Stimulated activated CD4-positive, alpha-beta T cell treated with anti-CD3 and anti-CD28 coated beads, TNF-alpha, amount 100 ng/mL, for 48 hours (primary cell): ENCODE results near the gene FOXN1.
"Not testable (repeated sequence)": the region's sequence is repeated elsewhere in the genome, so short reads cannot be mapped to it uniquely, and the experiment has no call there.

Source experiments
- DNase-seq, 3 donors: peaks; one replicate each; pipeline ENCODE4 v3.0.0-alpha.2; 2020; ENCODE audit warnings: low read depth in 3 of 3

Gene FOXN1

DNA sequence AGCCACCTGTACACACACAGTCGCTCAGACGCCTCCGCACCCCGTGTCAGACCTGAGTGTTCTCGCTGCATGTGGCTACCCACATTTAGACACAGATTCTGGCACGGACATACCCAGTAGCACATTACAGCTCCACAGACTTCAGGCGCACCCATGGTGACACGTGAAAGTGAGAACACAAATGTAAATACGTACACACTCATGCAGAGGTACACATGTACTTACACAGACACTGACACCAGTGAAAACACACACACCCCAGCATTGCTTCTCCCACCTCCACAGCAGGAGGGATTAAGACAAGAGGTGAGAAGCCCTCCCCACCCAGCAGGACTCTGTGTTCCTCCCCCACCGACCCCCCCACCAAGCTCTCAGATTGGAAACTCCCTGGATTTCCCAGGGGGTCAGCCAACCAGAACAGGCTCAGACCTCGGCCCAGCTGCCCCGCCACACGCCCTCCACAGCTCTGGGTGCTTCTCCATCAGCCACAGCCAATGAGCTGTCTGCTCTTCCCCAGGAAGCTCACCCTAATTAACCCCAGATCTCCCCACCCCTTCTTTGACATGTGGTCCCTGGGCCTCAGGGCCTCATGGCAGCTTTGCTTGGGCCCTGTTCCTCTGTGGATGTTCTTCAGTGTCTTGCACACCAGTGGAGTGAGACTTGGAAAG is 5.3 kb upstream of the FOXN1 start:
- no peak for DNase-seq

DNA sequence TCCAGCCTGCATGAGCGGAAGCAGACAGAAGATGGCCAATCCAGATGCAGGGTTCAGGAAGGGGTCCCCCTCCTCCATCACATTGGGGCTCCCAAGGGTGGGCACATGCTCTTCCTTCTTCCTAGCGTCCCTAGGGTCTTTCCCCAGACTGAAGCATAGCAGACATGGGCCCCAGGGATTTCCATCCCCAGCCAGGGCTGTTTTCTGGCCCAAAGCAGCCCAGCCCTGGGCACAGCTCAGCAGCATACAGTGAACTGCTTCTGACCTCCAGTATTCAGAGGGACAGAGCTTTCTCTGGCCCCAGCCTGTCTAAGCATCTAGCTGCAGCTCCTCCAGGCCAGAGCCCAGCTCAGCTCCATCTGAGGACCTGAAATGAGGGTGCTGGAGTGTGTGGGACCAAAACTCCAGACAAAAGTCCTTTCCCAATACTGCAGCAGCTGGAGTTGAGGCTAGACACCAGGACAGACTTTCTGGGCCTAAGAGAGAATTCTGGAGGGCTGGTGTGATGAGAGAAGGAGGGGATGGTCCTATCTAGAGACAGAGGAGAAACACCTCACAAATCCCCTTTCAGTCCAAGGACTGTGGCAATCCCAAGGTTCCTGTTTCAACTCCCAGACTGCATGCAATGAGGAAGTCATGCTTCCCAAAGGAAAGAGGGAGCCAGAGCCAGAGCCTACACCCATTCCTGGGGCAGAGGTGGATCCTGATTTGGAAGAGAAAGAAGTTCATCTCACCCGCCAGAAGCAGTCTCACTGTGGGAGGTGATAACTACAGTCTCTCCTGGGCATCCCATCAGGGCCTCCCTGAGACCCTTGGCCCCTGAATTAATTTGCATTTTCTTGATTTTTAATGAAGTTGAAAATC is 4.5 kb upstream of the FOXN1 start:
- no peak for DNase-seq

DNA sequence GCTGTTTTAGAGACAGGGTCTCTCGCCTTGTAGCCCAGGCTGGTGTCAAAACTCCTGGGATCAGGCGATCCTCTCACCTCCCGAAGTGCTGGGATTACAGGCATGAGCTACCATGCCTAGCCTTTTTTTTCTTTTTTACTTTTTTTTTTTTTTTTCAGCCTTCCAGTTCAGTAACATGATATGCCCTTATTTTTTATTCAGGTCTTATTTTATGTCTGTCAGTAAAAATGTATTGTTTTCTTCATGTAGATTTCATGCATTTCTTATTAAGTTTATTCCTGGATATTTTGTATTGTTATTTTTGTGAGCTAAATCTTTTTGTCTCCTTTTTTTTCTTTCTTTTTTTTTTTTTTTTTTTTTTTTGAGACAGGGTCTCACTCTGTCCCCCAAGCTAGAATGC is 2.7 kb upstream of the FOXN1 start:
- no peak for DNase-seq

DNA sequence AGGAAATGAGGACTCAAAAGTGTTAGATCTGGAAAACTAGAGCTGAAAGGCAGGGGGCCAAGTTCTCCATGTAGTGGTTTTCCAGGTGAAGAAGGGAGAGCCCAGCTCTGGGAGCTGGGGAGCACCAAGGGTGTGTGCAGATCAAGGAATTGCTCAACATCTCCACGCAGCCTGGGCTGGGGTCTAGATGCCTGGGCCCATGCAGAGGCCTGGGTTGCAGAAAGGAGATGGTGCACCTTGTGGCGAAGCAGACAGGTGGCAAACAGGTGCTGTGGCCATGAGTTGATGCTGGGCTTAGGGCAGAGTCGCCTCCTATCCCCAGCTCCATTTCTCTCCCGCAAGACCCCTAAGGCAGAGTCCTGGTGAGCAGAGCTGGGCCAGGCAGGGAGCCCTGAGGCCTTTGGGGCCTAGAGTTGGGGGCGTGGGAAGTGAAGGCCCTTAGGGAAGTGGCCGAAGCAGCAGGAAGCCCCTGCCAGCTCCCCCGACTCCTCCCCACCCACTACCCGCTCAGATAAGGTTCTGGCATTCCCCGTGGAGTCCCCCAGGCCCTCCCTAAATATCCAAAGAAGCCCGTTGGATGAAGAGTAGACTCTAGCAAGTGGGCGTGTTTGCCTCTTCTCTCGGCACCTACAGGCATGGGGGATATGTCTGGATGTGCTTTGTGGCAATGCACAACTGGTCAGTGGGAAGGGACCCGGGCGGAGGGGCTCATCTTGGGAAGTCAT is 777 bp downstream of the FOXN1 start:
- DNase-seq = no peak

DNA sequence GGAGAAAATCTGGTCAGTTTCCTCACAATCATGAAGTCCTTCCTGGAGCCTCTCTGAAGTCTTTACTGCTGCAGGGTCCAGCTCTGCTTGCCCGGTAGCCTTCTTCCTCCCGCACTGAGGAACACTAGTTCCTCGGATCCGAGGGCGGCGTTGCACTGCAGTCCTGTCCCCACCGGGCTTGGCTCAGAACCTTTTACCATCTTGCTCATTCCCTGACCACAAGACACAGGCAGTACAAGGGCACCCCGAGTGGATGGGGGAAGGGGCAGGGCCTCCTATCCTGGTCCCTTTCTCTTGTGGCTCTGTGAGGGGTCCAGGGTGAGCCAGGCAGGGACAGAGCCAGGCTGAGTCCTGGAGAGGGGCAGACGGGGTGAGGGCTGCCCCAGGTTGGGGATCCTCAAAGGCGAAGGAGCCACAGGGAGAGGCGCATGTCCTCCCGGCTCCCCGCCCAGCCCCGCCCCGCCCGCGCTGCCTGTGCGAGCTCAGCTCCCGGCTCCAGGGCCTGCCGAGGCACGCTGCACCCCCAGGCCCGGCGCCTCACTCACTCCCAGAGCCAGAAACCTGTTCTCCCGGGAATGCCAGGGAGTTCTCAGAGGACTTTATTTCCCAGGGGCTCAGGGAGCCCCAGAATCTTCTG is 1.5 kb downstream of the FOXN1 start:
- no peak for DNase-seq

DNA sequence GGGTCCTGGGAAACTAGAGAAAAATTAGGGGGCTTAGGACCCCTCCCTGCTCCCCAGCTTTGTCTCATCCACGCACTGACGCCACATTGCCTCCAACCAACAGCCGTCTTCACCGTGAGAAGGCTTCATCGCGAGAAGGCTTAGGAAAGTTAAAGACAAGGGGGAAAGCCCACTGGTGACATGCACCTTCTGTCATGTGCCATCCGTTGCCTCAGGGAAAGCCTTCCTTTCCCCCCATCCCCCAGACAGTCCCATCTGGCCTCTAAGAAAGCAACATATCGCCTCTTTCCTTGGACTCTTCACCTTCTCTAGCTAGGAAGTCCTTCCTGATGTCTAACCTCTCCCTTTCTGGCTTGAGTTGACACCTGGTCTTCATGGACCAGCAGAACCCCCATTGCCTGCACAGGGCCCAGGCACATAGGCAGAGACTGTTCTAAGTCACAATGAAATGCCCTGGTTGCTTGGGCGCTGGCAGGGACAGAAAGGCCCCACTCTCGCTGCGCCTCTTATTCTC is 2.1 kb downstream of the FOXN1 start:
- no peak for DNase-seq

DNA sequence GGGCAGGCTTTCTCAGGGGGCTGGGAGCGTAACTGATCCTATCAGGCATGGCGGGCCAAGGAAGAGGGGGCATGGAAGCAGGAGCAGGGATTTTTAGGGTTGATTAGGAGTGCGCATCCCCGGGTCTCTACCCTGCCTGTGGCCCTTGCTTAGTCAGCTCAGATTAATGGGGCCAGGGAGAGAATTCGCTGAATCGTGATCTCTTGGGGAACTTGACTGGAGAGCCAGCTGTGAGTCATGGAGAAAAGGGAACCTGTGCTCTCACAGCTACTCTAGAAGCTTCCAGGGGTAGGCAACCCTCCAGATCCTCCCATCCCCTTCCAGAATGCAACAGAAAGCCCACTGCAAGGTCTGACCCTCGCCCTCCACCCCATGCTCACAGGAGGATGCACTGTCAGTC is 3.6 kb downstream of the FOXN1 start:
- no peak for DNase-seq

DNA sequence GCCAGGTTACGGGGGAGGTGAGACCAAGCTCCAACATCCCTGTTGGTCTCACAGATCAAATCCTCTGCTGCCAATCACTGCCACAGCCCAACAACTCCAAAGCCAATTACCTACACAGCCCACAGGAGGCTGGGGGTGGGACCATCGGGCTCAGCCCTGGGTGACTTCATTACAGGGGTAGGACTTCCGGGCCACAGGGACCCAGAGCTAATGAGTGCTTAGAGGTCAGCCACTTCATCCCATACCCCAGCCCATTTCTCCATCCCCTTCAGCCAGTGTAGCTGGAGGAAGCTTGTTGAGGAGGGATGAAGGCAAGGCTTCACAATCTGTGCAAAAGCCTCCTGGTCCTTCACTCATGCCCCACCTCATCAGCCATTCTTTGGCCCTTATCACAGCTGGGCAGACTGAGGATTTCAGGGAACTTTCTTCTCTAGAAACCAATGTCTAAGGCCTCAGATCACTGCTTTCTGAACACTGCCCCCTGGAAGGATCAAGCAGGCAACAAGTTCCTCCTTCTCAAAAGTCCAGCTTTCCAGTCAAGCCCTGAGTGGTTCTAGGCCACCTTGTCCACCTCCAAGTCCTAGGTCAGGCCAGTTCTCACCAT is 5.8 kb downstream of the FOXN1 start:
- DNase-seq = no peak

DNA sequence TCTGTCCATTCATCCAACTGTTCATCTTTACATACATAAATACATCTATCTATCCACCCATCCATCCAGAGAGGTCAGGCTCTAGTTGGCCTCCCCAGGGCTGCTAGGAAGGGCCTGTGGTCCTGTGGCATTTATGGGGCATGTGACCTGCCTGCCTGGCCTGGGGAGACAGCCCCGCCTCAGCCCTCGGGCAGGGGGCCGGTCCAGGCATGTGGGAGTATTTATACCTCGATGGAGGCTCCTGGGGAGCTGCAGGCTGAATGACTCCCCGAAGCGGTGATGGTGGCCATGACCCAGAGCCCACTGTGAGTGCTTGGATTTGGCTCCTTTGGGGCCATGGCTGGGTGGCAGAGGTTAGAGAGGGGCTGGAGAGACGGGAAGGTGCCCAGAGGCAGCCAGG is 7.3 kb downstream of the FOXN1 start:
- DNase-seq = no peak

DNA sequence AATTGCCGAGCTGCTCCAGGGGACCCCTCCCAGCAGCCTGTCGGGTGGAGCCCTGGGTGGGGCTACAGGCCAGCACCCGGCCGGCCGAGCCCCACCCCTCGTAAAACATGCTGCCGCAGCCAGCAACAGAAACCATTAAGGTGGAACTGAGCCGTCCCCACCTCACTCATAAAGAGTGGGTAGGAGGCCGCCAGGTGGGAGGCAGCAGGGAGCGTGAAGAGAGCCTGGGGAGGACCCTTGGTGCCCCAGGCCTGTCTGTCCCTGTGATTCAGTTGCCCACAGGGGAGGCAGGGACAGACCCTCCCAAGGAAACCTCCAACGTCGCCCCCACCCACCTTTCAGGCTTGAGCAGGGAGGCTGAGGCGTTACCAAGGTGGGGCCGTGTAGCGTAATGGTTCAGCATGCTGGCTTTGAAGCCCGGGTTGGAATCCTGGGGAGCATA is 8.4 kb downstream of the FOXN1 start:
- no peak for DNase-seq

DNA sequence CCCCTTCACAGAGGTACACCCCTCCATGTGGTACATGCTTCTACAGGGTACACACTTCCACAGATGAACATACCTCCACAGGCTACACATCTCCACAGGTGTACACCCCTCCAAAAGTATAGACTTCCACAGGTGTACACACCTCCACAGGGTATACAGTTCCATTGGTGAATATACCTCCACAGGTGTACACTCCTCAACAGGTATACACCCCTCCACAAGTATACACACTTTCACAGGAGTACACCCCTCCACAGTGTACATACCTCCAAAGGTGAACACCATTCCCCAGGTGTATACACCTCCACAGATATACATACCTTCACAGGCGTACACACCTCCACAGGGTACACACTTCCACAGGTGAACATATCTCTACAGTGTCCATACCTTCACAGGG is 9.4 kb downstream of the FOXN1 start:
- DNase-seq = no peak

DNA sequence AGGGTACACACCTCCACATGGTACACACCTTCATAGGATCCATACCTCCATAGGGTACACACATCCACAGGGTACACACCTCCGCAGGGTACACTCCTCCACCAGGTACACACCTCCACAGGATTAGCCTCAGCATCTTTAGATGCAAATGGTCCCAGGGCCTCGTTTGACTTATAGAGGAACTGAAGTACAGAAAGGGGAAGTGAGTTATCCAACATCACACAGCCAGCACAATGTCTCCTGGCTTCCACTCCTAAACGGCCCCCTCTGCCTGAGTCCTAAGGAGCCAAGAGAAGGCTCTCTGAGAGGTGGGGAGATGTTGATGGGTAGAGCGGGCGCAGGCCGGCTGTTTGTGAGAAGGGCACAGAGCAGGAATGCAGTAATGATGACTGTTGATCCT is 12.0 kb downstream of the FOXN1 start:
- DNase-seq = no peak

DNA sequence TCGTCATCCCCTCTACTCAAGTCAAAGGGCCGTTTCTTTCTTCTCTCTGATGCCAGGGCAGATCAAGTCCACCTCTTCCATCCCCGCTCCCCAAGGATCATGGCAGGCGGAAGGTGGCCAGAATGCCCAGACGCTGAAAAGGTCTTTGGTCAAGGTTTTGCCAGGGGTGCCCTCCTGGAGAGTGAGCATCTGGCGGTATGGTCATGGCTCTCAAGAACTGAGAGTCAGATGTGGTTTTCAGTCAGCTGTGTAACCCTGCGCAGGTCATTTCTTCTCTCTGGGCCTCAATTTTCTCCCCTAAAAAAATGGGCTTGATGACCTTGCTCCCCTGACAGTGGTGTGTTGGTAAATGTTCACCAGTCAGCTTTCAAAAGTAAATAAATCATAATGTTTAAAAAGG is 12.4 kb downstream of the FOXN1 start:
- no peak for DNase-seq

DNA sequence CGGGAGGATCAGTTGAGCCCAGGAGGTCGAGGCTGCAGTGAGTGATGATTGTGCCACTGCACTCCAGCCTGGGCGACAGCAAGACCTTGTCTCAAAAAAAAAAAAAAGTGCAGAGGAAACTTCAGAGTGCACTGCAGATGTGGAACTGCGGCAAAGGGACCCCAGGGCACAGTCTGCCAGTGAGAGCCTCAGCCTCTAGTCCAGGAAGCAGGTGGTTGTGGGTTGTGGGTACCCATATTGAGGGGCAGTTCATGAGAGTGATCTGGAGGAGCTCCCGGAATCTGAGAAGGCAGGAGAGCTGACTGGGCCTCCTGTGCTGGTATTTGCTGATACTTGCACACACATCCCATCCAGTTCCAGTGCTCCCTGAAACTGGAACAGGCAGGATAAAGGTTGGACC is 13.1 kb downstream of the FOXN1 start:
- DNase-seq = no peak

DNA sequence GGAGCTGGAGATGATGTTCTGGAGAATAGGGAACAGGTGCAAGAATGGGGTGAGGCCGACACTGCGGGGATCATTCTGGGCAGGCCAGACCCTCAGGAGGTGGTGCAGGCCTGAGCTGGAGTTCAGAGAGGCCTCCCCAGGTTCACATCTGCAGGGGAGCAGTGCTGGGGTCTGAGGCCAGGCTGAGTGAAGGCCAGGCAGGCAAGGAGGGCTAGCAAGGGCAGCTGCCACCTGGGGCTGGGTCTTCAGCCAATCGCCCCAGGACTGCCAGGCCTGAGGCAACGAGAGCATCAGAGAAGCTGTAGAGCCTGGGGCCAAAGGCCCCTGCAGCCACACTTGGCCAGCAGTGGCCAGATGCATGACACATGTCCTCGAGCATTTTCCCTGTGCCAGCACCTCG is 14.5 kb downstream of the FOXN1 start:
- no peak for DNase-seq

DNA sequence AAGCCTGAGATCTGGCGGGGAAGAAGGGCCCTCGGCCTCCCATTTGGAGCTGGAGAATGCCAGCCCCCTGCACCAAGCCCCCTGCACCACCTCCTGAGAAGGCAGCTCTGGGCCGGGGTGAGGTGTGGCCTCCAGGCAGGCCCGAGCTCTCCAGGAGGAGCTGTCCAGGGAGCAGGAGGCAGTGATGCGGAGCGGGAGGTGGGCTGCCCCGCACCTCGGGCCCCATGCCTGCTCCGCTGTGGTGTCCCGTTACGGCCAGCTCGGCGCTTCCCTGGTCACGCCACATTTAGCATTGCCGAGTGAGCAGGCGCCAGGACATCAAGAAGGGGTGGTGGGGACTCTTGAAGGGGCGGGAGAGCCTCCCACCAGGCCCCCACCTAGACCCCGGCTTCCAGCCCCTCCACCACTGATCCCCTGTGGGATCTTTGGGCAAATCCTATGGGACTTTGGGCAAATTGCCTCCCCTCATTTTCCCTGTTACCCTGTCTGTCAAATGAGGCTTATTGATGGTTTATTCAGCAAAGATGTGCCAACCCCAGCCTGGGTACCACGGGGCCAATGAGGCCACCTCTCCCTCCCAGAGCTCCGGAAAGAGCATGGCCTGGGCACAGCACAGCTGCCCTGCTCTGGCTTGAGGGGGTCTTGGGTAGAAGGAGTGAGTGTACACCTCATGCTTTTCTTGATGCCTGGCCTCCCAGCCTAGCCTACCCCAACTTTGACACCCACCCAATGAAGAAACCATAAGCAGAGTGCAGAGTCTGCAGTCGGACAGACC is 15.3 kb downstream of the FOXN1 start:
- DNase-seq = no peak

DNA sequence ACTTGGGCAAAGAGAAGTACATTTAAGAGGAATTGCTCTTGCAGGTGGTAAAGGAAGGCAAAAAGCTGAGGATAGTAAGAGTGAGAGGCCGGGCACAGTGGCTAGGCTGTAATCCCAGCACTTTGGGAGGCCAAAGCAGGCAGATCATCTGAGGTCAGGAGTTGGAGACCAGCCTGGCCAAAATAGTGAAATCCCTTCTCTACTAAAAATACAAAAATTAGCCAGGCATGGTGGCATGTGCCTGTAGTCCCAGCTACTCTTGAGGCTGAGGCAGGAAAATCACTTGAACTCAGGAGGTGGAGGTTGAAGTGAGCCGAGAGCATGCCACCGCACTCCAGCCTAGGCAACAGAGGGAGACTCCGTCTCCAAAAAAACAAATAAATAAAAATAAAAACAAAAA is 16.1 kb downstream of the FOXN1 start:
- DNase-seq = not testable (repeated sequence)

DNA sequence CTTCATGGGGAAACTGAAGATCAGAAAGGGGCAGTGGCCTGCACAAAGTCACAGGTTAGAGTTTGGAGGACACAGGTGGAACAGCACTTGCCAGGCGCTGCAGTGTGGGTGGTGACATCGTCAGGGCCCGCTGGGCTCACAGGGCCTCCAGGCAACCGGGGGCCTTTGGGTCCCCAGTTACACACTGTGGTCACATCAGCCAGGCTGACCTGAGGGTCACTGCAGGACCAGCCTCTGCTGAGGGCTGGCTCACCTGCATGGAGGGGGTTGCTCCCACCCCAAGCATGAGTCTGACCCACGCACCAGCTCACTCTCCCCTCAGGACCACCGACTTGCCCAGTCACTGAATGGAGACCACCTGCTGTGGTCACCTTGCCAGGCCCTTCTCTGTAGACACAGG is 17.0 kb downstream of the FOXN1 start:
- no peak for DNase-seq

DNA sequence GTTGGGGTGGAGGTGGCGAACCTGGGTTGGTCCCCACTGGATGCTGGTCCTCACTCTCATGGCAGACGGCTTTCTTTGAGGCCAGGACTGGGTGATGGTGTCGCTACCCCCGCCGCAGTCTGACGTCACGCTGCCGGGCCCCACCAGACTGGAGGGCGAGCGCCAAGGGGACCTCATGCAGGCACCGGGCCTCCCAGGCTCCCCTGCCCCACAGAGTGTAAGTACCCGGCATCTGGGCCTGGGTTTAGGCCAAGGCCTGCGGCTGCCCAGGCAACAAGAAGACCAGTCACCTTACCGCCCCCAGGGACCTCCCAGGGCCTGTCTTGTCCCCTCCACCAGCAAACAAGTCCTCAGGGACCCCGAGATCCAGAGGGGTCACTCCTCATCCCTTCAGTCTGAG is 17.7 kb downstream of the FOXN1 start:
- no peak for DNase-seq

DNA sequence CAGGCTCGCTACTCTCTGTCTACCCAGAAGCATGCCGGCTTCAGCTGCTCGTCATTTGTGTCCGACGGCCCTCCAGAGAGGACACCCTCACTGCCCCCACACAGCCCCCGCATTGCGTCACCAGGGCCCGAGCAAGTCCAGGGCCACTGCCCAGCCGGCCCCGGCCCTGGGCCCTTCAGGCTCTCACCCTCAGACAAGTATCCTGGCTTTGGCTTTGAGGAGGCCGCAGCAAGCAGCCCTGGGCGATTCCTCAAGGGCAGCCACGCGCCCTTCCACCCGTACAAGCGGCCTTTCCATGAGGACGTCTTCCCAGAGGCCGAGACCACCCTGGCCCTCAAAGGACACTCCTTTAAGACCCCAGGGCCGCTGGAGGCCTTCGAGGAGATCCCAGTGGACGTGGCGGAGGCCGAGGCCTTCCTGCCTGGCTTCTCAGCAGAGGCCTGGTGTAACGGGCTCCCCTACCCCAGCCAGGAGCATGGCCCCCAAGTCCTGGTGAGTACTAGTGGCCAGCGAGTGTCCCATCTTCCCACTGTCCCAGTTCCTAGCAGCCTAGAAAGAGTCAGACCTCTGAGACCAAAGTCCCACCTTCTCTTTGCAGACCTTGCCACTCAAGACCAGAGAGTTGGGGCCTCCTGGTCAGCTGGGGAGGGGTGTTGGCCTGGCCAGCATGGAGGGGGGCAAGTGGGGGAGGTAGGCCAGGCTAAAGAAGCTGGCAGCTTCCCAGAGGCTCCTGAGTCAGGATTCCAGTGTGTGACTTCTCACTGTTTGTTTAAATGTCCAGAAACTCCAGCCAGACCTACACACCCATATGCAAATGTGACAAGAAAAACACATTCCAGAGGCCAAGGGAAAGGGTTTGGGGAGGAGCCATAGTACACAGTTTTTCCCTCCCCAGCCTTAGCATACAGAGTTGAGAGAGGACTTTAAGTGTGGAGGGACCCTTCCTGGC is 18.6 kb downstream of the FOXN1 start:
- no peak for DNase-seq
